ENCODE data around the gene FILIP1L.

GRCh38 chr3:100057716-100058575 lies 56.4 kb downstream of the FILIP1L start:
- TF ChIP-seq CTCF (IDR thresholded peaks at IDR 0.05; ENCODE audit: insufficient read depth, low read length, poor library complexity, severe bottlenecking) = no peak
- TF ChIP-seq EZH2phosphoT487 (conservative IDR thresholded peaks at IDR 0.05; ENCODE audit: low read length) = no peak
